SK-N-SH (cell line): Measurements from ENCODE around the gene SF3B4. TPM values are rescaled to one million over a fixed set of nuclear protein-coding genes. Genes with fewer than 3 reads are reported as not detected.

Source experiments
- CTCF ChIA-PET: fragments of 300-600, 350-600 bp; formaldehyde crosslinking; extraction: SDS; loops from one replicate; lab custom pipeline; 2021; lab: Yijun Ruan, JAX
- POLR2A ChIA-PET: fragments of 350-600 bp; sonication (Branson Sonifier 250); formaldehyde crosslinking; extraction: SDS; loops from one replicate; lab custom pipeline; 2020; ENCODE audit warnings: antibody characterized with exemption, inconsistent platforms; lab: Yijun Ruan, JAX
- DNase-seq: peaks from one replicate; pipeline ENCODE4 v3.0.0; 2012
- H2AFZ ChIP-seq: fragments of 200-600 bp; sonication (generic); 2 replicates; pipeline ENCODE4 v1.8.1; 2016; ENCODE audit warnings: antibody characterized with exemption, mild to moderate bottlenecking, low read depth
- H3F3A ChIP-seq: fragments of 200-600 bp; sonication (generic); replicated peaks from 2 replicates; pipeline ENCODE3; 2016; ENCODE audit warnings: antibody characterized with exemption, mild to moderate bottlenecking; ENCODE audit not compliant: insufficient read depth
- H3K27ac ChIP-seq, 2 experiments: fragments of 200-500 bp in 1 of 2; fragments of 200-600 bp in 1 of 2; sonication (Bioruptor generic) in 1 of 2; sonication (generic), shearing (Covaris generic) in 1 of 2; 2 replicates each; pipeline versions ENCODE4 v1.5.1 to v1.6.1; 2014 to 2016; ENCODE audit warnings: low read depth in 2 of 2, inconsistent platforms in 1 of 2, low read length in 1 of 2, mild to moderate bottlenecking in 1 of 2, mixed read lengths in 1 of 2
- H3K27me3 ChIP-seq: fragments of 200-600 bp; sonication (generic), shearing (Covaris generic); 2 replicates; pipeline ENCODE4 v1.6.1; 2016; ENCODE audit warnings: mixed run types; ENCODE audit not compliant: insufficient read depth
- H3K36me3 ChIP-seq, 2 experiments: fragments of 200-500 bp in 1 of 2; fragments of 200-600 bp in 1 of 2; sonication (Bioruptor generic) in 1 of 2; sonication (generic) in 1 of 2; replicated peaks in 1 of 2; 2 replicates each; pipeline versions ENCODE3 to v1.5.1; 2014 to 2016; ENCODE audit warnings: low read length in 1 of 2, mild to moderate bottlenecking in 1 of 2; ENCODE audit not compliant: insufficient read depth in 2 of 2, control insufficient read depth in 1 of 2
- H3K4me1 ChIP-seq, 2 experiments: fragments of 200-500 bp in 1 of 2; fragments of 200-600 bp in 1 of 2; sonication (Bioruptor generic) in 1 of 2; sonication (generic), shearing (Covaris generic) in 1 of 2; 2 replicates each; pipeline versions ENCODE4 v1.5.1 to v1.6.1; 2014 to 2016; ENCODE audit warnings: low read depth in 1 of 2, low read length in 1 of 2, mixed run types in 1 of 2; ENCODE audit not compliant: insufficient read depth in 2 of 2, control insufficient read depth in 1 of 2
- H3K4me2 ChIP-seq: fragments of 200-600 bp; sonication (generic), shearing (Covaris generic); 2 replicates; pipeline ENCODE4 v1.6.1; 2017; ENCODE audit warnings: mixed run types
- H3K4me3 ChIP-seq, 2 experiments: fragments of 200-500 bp in 1 of 2; fragments of 200-600 bp in 1 of 2; sonication (Bioruptor generic) in 1 of 2; sonication (generic), shearing (Covaris generic) in 1 of 2; 2 replicates each; pipeline versions ENCODE4 v1.5.1 to v1.8.1; 2014 to 2016; ENCODE audit warnings: low read depth in 2 of 2, inconsistent platforms in 1 of 2, low read length in 1 of 2, mild to moderate bottlenecking in 1 of 2, mixed read lengths in 1 of 2, moderate library complexity in 1 of 2
- H3K79me2 ChIP-seq: fragments of 200-600 bp; sonication (generic); 2 replicates; pipeline ENCODE4 v1.8.1; 2017; ENCODE audit warnings: mild to moderate bottlenecking; ENCODE audit not compliant: insufficient read depth
- H3K9ac ChIP-seq: fragments of 200-600 bp; sonication (generic); 2 replicates; pipeline ENCODE4 v1.6.1; 2017; ENCODE audit warnings: mixed run types
- H3K9me2 ChIP-seq: fragments of 200-600 bp; sonication (generic); 2 replicates; pipeline ENCODE4 v1.6.1; 2017; ENCODE audit warnings: mixed run types
- H3K9me3 ChIP-seq: fragments of 200-600 bp; sonication (generic); 2 replicates; pipeline ENCODE4 v1.6.1; 2017; ENCODE audit warnings: mixed run types, mild to moderate bottlenecking, moderate library complexity
- H4K20me1 ChIP-seq: fragments of 200-600 bp; sonication (generic); 2 replicates; pipeline ENCODE4 v1.6.1; 2017; ENCODE audit warnings: mild to moderate bottlenecking, mixed run types; ENCODE audit not compliant: insufficient read depth
- CHD2 ChIP-seq: fragments of 150-350 bp; IDR thresholded peaks from 2 replicates; pipeline ENCODE4 v1.6.1; 2018; ENCODE audit warnings: low read length; ENCODE audit not compliant: partially characterized antibody
- CTCF ChIP-seq: fragments of 200-600 bp; sonication (generic); IDR thresholded peaks from 2 replicates; pipeline ENCODE4 v1.6.1; 2017; ENCODE audit warnings: antibody characterized with exemption, mild to moderate bottlenecking, moderate library complexity
- ELF1 ChIP-seq: IDR thresholded peaks from 2 replicates; pipeline ENCODE4 v1.4.0; 2012
- EP300 ChIP-seq, 2 experiments: IDR thresholded peaks; 2 replicates each; pipeline versions ENCODE4 v1.4.0 to v1.6.1; 2012; ENCODE audit warnings: borderline replicate concordance in 1 of 2, low read depth in 1 of 2, low read length in 1 of 2
- FOXJ3 ChIP-seq: sonication (generic); formaldehyde crosslinking; IDR thresholded peaks from 2 replicates; pipeline ENCODE4 v1.5.1; 2020; ENCODE audit warnings: mild to moderate bottlenecking, missing genetic modification reagents
- RCOR1 ChIP-seq: fragments of 150-350 bp; IDR thresholded peaks from 2 replicates; pipeline ENCODE4 v1.6.1; 2017; ENCODE audit warnings: antibody characterized with exemption, low read length
- RFX5 ChIP-seq: IDR thresholded peaks from 2 replicates; pipeline ENCODE4 v1.6.1; 2012; ENCODE audit warnings: mild to moderate bottlenecking, improper control_type of control experiment, low read length
- SIN3A ChIP-seq: IDR thresholded peaks from 2 replicates; pipeline ENCODE4 v1.6.1; 2012; ENCODE audit warnings: low read depth, mild to moderate bottlenecking, low read length, moderate library complexity, borderline replicate concordance
- SMC3 ChIP-seq: IDR thresholded peaks from 2 replicates; pipeline ENCODE4 v1.6.1; 2012; ENCODE audit warnings: low read depth, low read length, improper control_type of control experiment
- USF1 ChIP-seq: IDR thresholded peaks from 2 replicates; pipeline ENCODE4 v1.4.0; 2012; ENCODE audit warnings: low read depth, borderline replicate concordance
- USF2 ChIP-seq: fragments of 150-350 bp; IDR thresholded peaks from 2 replicates; pipeline ENCODE4 v1.6.1; 2017; ENCODE audit warnings: antibody characterized with exemption, low read length, low read depth, borderline replicate concordance
- WGBS: methylation state at CpG from one replicate; pipeline ENCODE4 v1.1.6; 2017; ENCODE audit warnings: low lambda C conversion rate; 5-methylcytosine and 5-hydroxymethylcytosine counted together
- polyA plus RNA-seq, 3 experiments: library from polyadenylated mRNA; depleted of rRNA; stranded (reverse); fragments of >200 nt; gene quantifications; 2 replicates each; pipeline ENCODE4 v1.2.3, GENCODE V29; 2012
- TF ChIP-seq, protein P1 (sequence below): IDR thresholded peaks from 2 replicates; pipeline ENCODE4 v1.4.0; 2012; ENCODE audit warnings: low read depth
- TF ChIP-seq, protein P2 (sequence below): IDR thresholded peaks from 2 replicates; pipeline ENCODE4; 2012
- TF ChIP-seq, protein P3 (sequence below): IDR thresholded peaks from 2 replicates; pipeline ENCODE4 v1.4.0; 2012; ENCODE audit warnings: low read depth, borderline replicate concordance

SF3B4 gene
- polyA plus RNA-seq, 1 of the 3 experiments (the other 2 are of a cell fraction) = 54.3 TPM

DNA sequence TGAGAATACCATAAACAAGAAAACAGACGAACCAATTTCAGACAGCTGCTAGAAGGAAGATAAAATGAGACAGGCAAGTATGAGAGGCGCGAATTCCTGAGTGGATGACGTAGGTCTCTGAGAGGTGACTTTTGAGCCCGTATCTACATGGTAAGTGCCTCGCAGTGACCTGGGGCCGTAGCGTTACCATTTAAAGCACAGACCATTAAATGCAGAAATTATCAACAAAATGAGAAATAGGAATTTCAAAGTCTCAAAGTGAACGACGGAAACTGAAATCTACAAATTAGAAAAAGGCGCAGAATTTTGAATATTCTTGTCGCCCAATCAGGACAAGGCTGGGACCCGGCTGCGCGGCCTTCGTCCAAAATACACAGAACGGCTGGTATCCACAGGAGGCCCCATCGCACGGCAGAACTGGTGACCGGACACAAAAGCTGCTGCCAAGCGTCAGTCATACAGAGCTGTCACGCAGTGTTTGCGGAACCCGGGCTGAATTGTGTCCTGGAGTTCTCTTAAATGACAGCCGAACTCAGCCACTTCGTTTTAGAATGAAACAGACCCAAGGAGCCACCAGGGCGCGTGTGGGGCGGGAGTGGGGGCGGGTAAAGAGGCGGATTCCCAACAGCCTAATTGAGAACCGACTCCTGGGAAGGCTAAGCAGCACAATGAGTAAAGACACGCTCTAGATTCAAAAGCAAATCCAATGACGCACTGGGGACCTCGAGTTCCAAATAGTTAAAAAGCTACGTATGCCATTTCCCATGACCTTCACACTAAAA is 42.1 kb downstream of the SF3B4 start (continued):
- TF ChIP-seq CTCF (no peak; the same call in 1 of the 2 replicates), FOXJ3 (CRISPR knock-in tag) (no peak), ELF1 (no peak; the same call in 1 of the 2 replicates), USF2 (no peak), CHD2 (no peak), RCOR1 (no peak), EP300 (IDR thresholded peaks at IDR 0.05; ENCODE audit: borderline replicate concordance in 1 of 2, low read depth in 1 of 2, low read length in 1 of 2) (0 out of 4 replicates have a peak, but pooled peaks of 1 of the 2 experiments have one; percentile 11), RFX5 (peak; percentile 41; the same call in 1 of the 2 replicates)
- TF ChIP-seq, protein P1, sequence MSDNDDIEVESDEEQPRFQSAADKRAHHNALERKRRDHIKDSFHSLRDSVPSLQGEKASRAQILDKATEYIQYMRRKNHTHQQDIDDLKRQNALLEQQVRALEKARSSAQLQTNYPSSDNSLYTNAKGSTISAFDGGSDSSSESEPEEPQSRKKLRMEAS = peak; percentile 68; the same call in 1 of the 2 replicates

DNA sequence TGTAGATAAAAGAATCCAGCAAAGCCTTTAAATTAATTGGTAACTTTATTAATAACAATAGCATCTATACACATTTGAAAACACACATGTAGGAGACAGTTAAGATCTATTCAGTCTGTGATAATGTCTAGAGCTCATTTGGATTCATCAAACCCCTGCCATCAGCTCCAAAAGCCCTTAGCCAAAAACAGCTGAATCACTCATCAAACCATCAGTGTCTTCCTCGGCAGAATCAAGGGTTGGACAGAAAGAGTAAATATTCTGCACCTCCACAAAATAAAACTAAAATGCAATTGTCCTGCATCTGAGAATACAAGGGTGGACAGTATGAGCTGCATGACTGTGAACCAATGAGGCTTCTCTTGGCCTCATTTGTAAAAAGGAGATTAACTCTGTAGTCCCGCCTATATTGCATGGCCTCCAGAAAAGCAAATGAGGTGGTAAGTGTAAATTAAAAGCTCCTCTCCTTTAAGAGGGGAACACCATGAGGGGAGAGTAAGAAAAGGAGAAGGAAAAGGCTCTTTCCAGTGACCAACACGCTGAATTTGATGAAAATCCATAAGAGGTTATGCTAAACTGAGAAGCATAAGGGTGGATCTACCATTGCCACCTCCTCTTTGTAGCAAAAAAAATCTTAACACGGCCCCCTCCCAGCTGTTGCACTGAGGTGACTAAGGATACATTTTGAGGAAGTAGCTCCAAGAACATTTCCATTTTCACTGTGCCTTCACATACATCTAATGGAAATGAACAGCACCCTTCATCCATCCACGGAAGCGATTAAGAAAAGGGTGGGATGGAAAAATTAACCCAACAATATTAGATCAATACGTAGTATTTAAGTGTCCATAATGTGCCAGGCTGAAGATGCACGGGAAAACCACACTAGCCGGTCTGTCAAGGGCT is 42.9 kb downstream of the SF3B4 start:
- H3K9ac ChIP-seq = peak overlapping the region; percentile 95
- DNase-seq = no peak
- TF ChIP-seq SIN3A (peak; percentile 36; the same call in 1 of the 2 replicates), SMC3 (no peak), USF1 (no peak)
- TF ChIP-seq, protein P2, sequence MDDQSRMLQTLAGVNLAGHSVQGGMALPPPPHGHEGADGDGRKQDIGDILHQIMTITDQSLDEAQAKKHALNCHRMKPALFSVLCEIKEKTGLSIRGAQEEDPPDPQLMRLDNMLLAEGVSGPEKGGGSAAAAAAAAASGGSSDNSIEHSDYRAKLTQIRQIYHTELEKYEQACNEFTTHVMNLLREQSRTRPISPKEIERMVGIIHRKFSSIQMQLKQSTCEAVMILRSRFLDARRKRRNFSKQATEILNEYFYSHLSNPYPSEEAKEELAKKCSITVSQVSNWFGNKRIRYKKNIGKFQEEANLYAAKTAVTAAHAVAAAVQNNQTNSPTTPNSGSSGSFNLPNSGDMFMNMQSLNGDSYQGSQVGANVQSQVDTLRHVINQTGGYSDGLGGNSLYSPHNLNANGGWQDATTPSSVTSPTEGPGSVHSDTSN = peak; percentile 60
- TF ChIP-seq, protein P3, sequence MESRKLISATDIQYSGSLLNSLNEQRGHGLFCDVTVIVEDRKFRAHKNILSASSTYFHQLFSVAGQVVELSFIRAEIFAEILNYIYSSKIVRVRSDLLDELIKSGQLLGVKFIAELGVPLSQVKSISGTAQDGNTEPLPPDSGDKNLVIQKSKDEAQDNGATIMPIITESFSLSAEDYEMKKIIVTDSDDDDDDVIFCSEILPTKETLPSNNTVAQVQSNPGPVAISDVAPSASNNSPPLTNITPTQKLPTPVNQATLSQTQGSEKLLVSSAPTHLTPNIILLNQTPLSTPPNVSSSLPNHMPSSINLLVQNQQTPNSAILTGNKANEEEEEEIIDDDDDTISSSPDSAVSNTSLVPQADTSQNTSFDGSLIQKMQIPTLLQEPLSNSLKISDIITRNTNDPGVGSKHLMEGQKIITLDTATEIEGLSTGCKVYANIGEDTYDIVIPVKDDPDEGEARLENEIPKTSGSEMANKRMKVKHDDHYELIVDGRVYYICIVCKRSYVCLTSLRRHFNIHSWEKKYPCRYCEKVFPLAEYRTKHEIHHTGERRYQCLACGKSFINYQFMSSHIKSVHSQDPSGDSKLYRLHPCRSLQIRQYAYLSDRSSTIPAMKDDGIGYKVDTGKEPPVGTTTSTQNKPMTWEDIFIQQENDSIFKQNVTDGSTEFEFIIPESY = peak; percentile 29; the same call in 1 of the 2 replicates
- H3K4me2 ChIP-seq = peak overlapping the region; percentile 72
- H3K36me3 ChIP-seq = no peaks in the 10 kb centered on the region
- peak overlapping the region; percentile 73 to 88 for H3K4me3 ChIP-seq
- CTCF ChIA-PET = no interaction called here
- no peaks in the 10 kb centered on the region for H3K9me3 ChIP-seq
- peaks cover 43% of the 10 kb centered on the region for H3F3A ChIP-seq
- H3K27me3 ChIP-seq = no peaks in the 10 kb centered on the region
- peaks cover 20% of the 10 kb centered on the region; the same call in 1 of the 2 replicates for H4K20me1 ChIP-seq
- H3K4me1 ChIP-seq = peaks cover 8 to 19% of the 10 kb centered on the region in 2 experiments; a peak in 3 of 4 replicates
- 6% methylated on average over 9 of the region's 9 CpGs for WGBS
- peak overlapping the region; percentile 43 for H2AFZ ChIP-seq
- no peaks in the 10 kb centered on the region for H3K9me2 ChIP-seq
- H3K27ac ChIP-seq = peak overlapping the region; percentile 97 to 98
- H3K79me2 ChIP-seq = peaks cover 30% of the 10 kb centered on the region
- POLR2A ChIA-PET = interaction anchor here (0.6 to 4.4 kb wide), 4 partner anchors 39 to 139 kb away, joined by 3 to 26 read pairs (median 13); no protein-coding TSS in a partner anchor
